DND-41 (cell line): Measurements from ENCODE around the gene G3BP1.

Experiments
- EZH2 ChIP-seq: IDR thresholded peaks from 3 replicates; pipeline ENCODE4 v1.6.1; 2012; ENCODE audit warnings: borderline replicate concordance, low read depth, mild to moderate bottlenecking, moderate library complexity, low read length, inconsistent platforms; ENCODE audit not compliant: severe bottlenecking
- TF ChIP-seq, protein P1 (sequence below): IDR thresholded peaks from 2 replicates; pipeline ENCODE4 v1.5.1; 2012; ENCODE audit warnings: borderline replicate concordance, low read length, moderate library complexity, mild to moderate bottlenecking; ENCODE audit not compliant: poor library complexity, severe bottlenecking; ENCODE audit errors: extremely low read depth

DNA sequence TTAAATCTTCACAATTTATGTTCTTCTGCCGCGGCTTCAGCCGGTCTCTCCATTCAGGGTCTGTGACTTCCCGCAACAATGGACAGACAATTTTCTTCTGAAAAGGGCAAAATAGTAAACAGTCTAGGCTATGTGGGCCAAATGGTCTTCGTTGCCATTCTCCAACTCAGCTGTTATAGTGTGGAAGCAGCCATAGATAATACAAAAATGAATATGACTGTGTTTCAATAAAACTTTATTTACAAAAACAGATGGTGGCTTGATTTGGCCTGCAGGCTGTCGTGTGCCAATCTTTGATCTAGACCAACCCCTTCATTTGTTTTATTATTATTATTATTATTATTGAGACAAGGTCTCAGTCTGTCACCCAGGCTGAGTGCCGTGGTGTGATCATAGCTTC is 41.4 kb upstream of the G3BP1 start:
- TF ChIP-seq, protein P1, sequence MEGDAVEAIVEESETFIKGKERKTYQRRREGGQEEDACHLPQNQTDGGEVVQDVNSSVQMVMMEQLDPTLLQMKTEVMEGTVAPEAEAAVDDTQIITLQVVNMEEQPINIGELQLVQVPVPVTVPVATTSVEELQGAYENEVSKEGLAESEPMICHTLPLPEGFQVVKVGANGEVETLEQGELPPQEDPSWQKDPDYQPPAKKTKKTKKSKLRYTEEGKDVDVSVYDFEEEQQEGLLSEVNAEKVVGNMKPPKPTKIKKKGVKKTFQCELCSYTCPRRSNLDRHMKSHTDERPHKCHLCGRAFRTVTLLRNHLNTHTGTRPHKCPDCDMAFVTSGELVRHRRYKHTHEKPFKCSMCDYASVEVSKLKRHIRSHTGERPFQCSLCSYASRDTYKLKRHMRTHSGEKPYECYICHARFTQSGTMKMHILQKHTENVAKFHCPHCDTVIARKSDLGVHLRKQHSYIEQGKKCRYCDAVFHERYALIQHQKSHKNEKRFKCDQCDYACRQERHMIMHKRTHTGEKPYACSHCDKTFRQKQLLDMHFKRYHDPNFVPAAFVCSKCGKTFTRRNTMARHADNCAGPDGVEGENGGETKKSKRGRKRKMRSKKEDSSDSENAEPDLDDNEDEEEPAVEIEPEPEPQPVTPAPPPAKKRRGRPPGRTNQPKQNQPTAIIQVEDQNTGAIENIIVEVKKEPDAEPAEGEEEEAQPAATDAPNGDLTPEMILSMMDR, result no peak
- no peak for TF ChIP-seq EZH2
